Inflammatory macrophage treated with lipopolysaccharide for 1 hour (primary cell): ENCODE measurements around the gene S100A3.
A peak's percentile ranks its signal among the peaks of the same experiment; 100 is the strongest.

ENCODE experiments used
- DNase-seq, 2 donors: peaks; one replicate each; pipeline ENCODE4 v3.0.0-alpha.2; 2020 to 2022

Gene S100A3

DNA sequence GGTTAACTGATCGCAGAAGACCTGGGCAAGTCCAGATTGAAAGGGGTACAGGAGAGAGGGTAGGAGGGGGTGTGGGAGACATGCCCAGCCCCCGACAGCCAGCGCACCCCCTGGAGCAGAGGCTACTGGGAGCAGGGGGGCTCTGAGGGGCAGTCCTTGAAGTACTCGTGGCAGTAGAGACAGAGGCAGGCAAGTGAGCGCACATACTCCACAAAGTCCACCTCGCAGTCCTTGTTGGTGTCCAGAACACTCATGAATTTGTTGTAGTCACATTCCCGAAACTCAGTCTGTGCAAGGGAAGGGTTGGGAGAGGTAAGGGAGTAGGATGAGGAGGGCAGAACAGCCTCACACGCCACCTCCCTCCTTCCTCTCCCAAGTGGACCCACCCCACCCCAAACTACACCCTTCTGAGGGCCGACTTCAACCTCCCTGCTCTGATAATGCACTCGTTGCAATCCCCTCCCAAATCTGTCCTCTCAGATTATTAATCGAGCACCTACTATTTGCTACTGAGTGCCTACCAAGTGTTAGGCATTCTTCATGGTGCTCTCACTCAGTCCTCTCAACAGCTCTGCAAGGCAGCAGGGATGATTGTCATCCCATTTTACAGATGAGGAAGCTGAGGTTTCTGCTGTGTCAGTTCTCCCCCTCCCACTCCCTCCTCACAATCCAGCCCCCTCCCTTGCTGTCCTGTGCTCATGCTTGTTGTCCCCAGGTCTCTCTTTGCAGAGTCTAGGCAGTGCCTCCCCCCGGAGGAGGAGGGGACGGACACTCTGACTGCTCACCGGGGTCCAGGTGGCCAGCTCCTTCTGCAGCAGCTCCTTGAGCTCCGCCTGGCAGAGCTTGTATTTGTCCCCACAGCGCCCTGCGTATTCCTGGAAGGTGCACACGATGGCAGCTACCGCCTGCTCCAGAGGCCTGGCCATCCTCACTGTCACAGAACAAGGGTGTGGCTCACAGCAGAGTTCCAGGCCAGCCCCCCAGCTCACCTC is 1.2 kb downstream of the S100A3 start:
- DNase-seq, result peak in 1 of 2 donors; percentile 30

DNA sequence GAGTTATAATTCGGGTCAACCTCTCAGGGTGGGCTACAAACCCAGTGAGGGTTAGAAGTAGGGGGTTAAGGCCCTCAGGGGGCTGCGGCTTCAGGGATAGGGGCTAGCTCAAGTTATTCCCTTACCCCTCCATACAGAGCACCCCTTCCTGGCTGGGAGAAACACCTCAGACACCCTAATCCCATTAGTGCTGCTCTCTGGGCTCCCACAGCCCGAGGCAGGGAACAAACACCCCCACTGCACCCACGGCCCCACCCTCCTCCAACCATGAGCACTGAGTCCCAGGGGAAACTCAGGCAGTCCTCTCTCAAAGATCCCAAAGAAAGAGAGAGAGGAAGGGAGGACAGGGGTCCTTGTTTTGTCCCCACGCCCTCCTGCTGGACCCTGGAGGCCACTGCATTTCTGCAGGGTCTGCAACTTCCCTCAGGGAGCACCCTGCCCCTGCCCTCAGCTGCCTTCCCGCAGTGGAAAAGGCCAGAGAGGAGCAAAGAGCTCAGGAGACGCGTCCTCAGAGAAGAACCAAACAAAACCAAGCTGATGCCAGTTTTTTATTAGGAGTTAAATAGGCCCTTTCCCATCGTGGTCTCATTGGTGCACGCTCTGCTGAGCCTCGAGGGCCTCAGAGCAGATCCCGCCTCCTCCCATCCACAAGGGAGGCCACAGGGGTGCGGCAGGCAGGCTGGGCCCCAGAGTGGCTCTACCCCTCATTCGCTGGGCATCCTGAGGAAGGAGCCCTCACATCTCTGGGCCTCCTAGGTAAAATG is 2.1 kb downstream of the S100A3 start:
- DNase-seq, result no peak

DNA sequence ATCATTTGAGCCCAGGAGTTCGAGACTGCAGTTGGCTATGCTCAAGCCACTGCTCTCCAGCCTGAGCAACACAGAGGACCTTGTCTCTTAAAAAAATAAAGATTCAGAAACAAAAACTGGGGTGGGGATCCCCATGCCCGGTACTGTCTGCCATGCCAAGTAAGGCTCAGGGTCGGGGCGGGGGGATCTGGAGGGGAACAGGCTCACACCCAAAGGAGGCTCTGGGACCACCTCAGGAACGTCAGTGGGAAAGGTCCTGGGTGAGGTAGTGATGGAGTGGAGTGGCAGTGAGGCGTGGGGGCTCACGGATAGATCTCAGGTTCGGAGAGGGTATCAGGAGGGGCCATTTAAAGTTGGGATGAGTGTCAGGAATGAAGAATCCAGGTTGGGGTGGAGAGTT is 2.7 kb downstream of the S100A3 start:
- DNase-seq, result no peak

DNA sequence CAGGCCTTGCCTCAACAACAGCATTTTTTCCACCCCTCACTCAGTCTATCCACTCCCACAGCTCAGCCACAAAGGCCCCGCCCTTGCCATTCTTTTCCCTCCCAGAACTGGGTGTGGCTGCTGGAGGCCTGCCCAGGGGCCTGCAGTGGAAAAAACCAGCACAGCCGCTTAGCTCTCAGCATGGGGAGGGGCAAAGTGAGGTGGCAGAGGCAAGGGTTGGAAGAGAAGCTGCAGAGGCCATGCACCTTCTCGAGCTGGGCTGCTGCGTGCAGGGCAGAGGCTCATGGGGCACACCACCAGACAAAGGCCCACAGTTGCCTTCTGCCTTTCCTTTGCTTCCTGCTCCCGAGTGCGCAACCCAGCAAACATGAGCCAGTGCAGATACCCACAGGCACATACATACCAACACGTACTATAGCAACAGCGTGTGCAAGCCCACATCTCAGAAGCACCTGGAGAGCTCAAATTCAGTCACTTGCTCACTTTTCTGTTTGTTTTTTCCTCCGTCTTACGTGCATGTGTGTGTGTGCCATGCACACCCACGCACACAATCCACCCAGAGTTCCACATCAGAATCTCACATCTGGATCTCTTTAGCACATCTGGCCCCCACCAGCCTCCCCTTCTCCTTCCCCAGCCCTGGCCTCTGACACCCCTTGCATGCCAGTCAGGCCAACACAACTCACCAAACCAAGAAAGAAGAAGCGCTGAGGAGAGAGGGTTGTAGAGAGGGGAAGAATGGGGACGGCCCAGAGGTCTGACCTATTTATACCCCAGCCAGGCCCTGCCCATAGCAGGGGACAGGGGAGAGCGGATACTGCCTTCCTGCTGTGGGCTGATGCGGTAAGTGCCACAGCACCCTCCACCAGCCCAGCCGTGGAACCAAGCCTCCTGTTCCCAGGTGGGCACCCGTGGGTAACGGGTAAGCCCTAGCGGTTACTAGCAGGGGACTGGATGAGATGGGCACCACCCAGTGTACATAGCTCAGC is 3.7 kb downstream of the S100A3 start, which contains the start of gene S100A4:
S100A4 (minus strand) TSS at position 740 of the 989 bp plus-strand sequence. CDS start 1,012 bp downstream, outside the sequence.
- DNase-seq, result peak; percentile 83 to 85

DNA sequence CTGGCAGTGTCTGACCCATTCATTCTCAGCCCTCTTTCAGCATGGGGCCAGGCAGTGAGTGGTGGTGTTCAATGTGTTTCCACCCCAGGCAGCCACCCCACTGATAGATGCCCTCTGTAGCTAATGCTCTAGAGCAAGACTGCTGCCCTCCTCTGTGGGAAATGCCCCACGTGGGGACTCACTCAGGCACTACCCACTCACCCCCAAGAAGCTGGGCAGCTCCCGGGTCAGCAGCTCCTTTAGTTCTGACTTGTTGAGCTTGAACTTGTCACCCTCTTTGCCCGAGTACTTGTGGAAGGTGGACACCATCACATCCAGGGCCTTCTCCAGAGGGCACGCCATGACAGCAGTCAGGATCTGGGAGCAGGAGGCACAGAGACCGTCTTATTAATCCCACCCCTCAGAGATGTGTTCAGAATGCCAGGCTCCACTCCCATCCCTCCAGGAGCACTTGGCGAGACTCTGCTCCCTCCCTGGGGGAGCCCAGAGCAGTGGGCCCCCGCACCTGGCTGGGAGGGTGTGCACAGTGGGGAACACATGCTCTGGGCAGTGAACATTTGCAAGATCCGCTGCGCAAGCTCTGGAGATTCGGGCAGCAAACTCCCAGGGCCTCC is 4.5 kb downstream of the S100A3 start:
- DNase-seq, result peak in 1 of 2 donors; percentile 41

DNA sequence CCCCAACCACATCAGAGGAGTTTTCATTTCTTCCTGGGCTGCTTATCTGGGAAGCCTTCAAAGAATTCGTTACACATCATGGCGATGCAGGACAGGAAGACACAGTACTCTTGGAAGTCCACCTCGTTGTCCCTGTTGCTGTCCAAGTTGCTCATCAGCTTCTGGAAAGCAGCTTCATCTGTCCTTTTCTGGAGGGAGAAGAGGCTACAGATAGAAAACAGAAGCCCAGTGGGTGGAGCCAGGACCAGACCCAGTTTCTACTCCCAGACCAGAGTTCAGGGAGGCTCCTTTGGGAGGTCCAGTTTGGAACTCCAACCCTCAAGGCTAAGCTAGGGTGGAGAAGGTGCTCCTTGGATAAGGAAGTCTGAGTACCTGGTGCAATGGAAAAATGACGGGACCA is 5.3 kb downstream of the S100A3 start:
- no peak for DNase-seq

DNA sequence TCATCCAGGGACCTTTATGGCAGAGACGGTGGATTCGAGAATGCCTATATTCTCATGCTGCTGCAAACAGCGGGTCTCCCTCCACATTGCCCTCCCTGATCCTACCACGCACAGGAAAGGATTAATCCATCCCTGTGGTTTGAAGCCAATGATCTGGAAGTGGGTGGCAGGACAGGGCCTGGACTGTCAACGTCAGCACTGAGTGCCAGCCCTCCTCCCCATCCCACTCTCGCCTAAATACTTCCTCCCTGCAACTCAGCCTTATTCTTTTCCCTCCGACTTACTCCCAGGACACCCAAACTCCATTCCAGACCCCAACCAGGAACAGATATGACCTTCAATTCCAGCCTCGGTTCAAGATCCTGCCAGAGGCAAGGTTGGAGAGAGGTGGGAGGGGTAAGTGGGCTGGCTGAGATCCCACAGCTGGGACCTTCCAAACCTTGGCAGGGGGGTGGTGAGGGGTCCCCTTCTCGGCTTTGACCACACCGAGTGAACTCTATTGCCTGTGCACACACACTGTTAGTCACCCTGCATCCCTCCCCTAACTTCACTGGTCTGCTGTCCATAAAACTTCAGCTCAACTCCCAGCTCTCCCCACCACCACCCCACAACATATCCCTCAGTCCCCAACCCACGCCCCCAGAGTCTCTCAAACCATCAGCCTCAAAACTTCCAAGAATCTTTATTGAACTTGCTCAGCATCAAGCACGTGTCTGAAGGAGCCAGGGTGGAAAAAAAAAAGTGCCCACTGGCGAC is 5.9 kb downstream of the S100A3 start:
- DNase-seq, result peak in 1 of 2 donors; percentile 41

DNA sequence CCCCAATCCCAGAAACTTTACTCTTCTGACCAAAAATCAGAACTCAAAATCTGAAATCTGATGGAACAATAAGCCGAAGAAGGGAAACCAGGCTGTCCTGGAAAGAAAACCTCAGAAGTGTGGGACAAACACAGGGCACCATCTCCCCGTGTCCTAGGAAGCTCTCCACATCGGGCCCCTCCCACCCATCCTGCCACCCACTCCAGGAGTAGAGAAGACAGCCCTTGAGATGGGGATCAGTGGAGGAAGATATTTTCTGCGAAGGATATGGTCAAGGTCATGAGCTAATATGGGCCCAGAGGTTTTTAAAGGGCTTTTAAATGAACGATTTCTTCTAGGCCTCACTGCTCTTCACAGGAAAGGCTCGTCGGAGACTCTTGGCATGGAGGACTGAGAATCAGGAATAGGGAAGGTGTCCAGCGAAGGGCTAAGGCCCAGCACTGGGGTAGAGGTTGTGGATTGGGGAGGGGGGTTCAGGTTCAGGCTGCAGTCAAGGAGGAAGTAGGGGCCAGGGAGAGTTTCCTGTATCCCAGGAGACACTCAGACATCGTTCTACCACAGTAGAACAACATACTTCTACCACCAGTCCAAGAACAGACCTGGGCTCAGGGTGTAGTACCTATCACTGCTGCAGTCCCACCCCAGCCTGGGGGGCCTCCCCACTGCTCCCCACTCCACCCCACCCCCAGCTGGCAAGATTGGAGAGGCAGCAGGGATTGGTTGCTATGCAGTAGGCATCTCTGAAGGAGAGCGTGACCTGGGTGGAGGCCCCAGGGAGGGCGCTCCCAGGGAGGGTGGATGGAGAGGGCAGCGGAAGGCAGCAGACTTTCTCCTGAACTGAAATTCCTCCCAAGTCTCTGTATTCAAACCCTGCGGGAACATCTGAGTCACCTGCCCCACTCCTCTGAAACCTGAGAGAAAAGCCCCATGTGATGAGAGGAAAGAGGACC is 7.1 kb downstream of the S100A3 start:
- DNase-seq, result no peak

DNA sequence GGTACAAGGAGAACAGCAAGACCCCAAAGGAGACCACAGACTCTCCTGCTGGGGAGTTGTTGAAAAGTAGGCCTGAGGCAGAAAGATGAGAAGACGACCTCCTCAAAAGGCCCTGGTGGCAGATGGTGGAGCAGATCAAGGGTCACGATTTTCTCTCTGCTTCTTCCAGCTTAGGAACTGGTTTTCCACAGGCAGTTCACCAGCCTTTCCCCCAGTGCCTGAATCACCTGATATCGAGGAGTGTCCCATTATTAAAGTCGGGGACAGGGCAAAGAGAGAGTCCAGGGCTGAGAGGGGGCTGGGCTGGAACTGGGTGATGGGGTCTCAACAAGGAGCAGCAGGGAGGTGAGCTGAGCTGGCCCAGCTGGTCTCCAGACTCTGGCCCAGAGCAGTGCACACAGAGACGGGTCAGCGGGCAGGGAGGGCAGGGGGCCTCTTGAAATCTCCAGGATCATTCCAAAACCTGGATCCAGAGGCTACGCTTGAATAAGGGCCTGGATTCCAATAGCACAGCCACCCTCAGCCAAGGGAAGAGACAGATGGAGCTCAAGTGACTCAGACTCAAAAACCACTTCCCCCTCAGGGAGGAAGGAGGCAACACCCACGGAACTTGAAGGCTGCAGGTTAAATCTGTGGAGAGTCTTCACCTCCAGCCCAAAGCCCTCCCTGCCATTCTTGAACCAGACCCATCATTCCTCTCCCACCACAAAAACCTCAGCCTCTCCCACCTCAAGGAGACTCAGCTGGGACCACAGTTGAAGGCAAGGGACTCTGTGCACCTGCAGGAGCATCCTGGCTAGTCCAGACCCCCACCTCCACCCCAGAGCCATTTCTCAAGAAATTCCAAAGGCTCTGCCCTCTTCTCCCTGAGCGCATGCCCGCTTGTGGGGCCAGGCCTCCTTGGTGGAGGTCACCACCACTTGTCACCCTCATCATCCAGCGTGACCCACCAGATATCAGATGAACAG is 8.4 kb downstream of the S100A3 start, which contains the start of gene S100A5:
S100A5 (minus strand) TSS at position 541 of the 968 bp plus-strand sequence. CDS start 743 bp downstream, outside the sequence.
- DNase-seq, result peak; percentile 49 to 70

DNA sequence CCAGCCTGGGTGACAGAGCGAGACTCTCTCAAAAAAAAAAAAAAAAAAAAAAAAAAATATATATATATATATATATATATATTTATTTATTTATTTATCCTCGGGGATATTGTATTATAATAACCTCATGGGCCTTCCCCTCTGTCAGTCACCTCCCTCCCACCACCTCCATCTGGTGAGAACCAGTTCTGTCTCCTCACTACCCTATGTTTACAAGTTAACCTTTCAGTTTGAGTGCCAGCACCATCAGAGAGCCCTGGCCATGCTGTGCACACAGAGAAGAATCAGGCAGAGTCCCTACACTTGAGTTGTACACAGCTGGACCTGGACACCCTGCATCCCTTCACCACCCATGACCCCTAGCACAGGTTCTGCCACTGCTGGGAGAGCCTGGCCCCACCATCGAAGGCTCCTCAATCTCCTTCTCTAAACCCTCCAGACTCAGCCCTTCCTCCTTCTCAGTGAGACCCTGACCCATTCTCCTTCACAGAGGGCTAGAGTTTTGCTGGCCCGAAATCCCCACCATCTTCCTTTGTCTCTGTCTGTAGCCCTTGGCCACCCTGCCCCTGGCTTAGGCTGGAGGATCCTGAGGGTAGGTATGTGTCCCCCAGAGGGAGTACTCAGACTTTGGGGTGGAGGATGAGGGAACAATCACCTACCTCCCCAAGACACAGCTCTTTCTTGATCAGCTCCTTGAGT is 9.5 kb downstream of the S100A3 start:
- no peak for DNase-seq

DNA sequence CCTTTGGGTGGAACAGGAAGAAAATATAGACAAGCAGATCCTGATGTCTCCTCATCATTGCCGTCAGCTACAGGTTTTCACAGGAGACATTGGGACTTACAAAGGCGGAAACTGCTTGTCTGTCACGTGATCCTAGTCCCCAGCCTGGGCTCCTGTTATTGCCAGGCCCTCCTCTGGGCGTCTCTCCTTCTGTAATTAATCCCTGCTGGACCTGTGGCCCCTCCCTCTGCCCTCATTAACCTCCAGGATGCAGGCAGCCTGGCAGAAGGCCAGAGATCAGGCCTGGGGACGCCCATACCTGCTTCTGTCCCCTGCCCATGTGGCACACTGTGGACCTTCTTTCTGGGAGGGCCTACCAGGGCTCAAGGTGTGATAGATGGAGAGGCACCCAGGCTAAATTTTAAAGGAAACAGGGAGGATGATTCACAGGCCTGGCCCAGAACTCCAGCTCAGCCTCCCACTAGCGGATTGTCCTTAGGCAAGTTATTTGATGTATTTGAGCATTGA is 10.7 kb downstream of the S100A3 start:
- DNase-seq, result no peak

DNA sequence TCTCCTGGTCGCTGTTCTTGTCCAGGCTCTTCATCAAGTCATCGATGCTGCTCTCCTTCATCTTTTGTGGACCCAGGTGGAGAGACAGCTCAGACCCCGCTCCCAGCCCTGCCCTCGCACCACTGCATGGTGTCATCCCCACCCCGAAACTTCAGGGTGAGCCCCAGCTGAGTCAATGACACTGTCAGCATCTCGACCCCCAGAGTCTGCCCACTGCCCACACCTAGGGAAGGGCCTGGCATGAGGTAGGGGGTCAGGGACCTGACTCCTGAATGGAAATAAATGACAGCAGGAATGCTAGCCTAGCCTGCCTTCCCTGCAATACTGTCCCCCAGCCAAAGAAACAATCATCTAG is 11.7 kb downstream of the S100A3 start:
- DNase-seq, result no peak

DNA sequence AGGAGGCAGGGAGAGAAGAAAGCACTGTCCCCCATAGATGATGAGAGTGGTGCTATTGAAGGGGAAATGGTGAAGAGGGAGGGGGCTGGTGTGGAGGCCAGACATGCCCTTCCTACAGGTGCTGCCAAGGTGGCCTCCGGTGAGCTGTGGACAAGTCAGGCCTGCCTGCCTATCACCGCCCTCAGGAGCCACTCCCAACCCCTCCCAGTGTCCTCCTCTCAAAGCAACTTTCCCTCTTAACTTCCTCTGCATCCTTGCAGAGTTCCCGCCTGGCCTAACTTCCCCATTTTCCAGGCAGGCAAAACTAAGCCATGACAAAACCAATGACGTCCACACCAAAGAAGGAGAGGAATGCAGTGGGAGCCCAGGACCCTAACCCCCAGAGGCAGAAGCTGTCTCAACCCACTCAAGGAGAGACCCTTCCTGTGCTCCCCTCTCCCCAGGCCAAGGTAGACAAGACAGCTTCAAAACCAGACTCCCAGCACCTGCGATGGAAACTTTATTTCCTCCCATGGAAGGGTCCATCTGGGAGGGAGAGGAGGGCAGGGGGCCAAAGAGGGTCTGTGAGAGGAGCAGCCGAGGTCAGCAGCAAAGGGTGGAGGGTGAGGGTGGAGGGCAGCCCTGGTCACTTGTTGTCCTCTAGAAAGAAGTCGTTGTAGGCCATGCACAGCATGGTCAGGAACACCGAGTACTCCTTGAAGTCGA is 12.2 kb downstream of the S100A3 start:
- peak; percentile 55 to 67 for DNase-seq

DNA sequence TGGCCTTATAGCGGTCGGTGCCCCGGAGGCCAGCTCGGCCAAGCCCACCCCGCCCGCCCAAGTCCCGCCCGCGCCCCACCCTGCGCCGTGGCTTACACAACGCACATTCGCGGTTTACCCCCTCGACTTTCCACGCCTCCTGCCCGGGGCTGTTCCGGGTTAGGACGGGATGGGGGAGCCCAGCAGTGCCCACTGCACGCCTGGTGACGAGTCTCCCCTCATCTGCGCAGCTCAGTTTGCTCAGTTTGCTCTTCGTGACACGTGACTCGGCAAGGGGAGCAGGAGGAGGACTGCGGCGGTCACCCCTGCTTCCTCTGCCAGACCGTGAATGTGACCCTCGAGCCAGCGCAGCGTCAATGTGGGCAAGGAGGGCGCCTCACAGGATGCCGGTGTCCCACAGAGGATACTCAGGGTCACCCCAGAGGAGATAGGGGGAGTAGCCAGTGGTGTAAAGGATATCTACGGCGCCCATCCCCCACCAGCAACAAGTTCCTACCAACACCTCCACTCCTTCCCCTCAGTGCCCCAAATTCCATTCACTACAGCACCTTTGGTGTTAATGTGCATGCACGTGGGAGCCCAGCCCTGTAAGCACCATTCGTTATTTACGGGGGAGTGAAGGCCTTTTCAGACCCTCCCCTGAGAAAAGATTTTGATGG is 12.9 kb downstream of the S100A3 start:
- DNase-seq, result peak; percentile 73 to 87

DNA sequence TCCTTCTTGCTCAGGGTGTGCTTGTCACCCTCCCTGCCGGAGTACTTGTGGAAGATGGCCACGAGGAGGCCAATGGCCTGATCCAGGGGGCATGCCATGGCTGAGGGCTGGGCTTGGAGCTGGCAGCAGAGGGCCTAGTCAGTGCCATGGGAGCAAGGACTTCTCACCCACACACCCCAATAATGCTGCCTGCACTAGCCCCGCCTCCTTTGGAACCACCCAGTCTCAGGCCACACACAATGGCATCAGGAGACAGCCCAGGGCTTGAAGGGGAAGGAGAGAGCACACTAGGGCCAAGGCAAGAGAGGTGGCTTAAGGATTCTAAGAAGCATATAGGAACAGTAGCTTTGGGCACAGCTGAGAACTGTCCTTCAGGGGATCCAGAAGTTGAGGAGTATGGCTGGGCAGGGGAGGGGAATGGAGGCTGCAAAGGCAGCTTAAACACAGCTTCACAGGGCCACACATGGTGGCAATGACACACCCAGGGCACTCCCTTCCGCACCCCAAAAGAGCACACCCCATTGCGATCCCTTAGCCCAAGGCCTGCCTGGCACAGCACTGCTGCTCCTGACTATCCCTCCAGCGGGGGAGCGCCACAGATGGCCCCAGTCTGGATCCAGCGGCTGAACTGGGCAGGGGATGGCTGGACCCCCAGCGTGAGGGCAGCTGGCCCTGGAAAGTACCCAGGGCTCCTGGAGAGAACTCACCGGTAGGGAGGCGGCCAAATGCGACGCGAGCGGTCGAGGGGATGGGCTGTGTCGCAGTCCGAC is 13.6 kb downstream of the S100A3 start, which contains the start of gene S100A6:
S100A6 (minus strand) TSS at position 750 of the 770 bp plus-strand sequence; CDS start at position 98, 652 bp downstream.
- peak; percentile 73 to 89 for DNase-seq

DNA sequence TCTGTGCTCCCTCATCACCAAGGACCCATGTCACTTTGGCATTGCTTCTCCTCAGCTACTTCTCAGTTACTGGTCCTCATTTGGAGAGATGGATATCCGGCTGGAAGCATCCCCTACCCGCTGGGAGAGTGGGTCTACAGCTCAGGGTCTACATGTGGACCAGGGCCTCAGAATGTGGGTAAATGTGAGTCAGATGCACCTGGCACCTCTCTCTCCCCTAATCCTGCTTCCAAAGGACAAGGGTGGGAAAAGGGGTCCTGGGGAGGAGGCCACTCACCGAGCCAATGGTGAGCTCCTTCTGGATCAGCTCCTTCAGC is 14.2 kb downstream of the S100A3 start:
- DNase-seq, result no peak
